Right lobe of liver (tissue), 6 donors: ENCODE data around the gene RAI1. TPM values are rescaled to one million over a fixed set of nuclear protein-coding genes. Genes with fewer than 3 reads are reported as not detected.

ENCODE experiments used
- ATAC-seq, 4 donors: fragments of 200-7000 bp; cut with Tn5 transposase; one replicate each; pipeline ENCODE4 v1.9.1; 2020; ENCODE audit warnings: mild to moderate bottlenecking in 4 of 4, moderate library complexity in 4 of 4
- DNase-seq, 3 donors: peaks; one replicate each; pipeline ENCODE4 v3.0.0-alpha.2; 2020
- H3K27ac ChIP-seq, 3 donors: fragments of 200-600 bp; one replicate each; pipeline ENCODE4 v1.8.0; 2022
- H3K27me3 ChIP-seq, 2 donors: fragments of 200-600 bp; one replicate each; pipeline ENCODE4 v1.8.0; 2022
- H3K36me3 ChIP-seq, 4 donors: fragments of 200-600 bp; sonication (generic) in 1 of 4; one replicate each; pipeline versions ENCODE4 v1.5.1 to v1.8.0; 2017 to 2022; ENCODE audit warnings: control low read depth in 1 of 4
- H3K4me1 ChIP-seq, 4 donors: fragments of 200-600 bp; sonication (generic) in 1 of 4; one replicate each; pipeline versions ENCODE4 v1.5.1 to v1.8.0; 2017 to 2022; ENCODE audit warnings: control low read depth in 1 of 4
- H3K4me3 ChIP-seq, 3 donors: fragments of 200-600 bp; one replicate each; pipeline ENCODE4 v1.8.0; 2022
- H3K9me3 ChIP-seq, 4 donors: fragments of 200-600 bp; sonication (generic) in 1 of 4; one replicate each; pipeline versions ENCODE4 v1.5.1 to v1.8.0; 2017 to 2022; ENCODE audit warnings: control low read depth in 1 of 4
- POLR2A ChIP-seq: fragments of 450-650 bp; IDR thresholded peaks from one replicate; pipeline ENCODE4 v1.6.1; 2017; ENCODE audit warnings: antibody characterized with exemption, mild to moderate bottlenecking
- WGBS: methylation state at CpG from one replicate; pipeline ENCODE4 v1.1.6; 2018; ENCODE audit warnings: low coverage, low lambda C conversion rate; ENCODE audit not compliant: insufficient coverage; ENCODE audit errors: missing lambda C conversion rate; 5-methylcytosine and 5-hydroxymethylcytosine counted together
- intact Hi-C, 2 donors: fragments of 100-400 bp; cut with DNase I; formaldehyde crosslinking; loops; one replicate each; pipeline versions ENCODE4 v1.11.2 to v1.14.1; 2022
- total RNA-seq, 6 experiments: library from RNA; depleted of rRNA in 2 of 6; stranded (reverse); fragments of >200 nt in 2 of 6; fragmentation: NEBNext Ultra II Directional in 3 of 6; extraction: Animal tissue kit (Norgen Biotek cat#: 25700) in 3 of 6; gene quantifications; one replicate each; pipeline versions ENCODE4 v1.1.0 to v1.2.4, GENCODE V29; 2016 to 2023
- TF ChIP-seq, protein P1 (sequence below), 4 donors: fragments of 200-600 bp in 3 of 4; fragments of 450-650 bp in 1 of 4; IDR thresholded peaks; one replicate each; pipeline versions ENCODE4 v1.5.1 to v1.8.0; 2016 to 2022; ENCODE audit warnings: antibody characterized with exemption in 4 of 4, mild to moderate bottlenecking in 2 of 4
- donor health status: DM: no; HTN: yes; CAD: no.
- donor health status: DM: no; HTN: no; CAD: no.
- donor health status: DM: no; HTN: no; CAD: no.
- donor health status: DM: no; HTN: yes; CAD: no.
- donor health status: DM: no; HTN: yes; CAD: no.

Gene RAI1
- total RNA-seq, 6 experiments from 2014 or later: 6.1 to 14.5 (median 8.4) TPM

DNA sequence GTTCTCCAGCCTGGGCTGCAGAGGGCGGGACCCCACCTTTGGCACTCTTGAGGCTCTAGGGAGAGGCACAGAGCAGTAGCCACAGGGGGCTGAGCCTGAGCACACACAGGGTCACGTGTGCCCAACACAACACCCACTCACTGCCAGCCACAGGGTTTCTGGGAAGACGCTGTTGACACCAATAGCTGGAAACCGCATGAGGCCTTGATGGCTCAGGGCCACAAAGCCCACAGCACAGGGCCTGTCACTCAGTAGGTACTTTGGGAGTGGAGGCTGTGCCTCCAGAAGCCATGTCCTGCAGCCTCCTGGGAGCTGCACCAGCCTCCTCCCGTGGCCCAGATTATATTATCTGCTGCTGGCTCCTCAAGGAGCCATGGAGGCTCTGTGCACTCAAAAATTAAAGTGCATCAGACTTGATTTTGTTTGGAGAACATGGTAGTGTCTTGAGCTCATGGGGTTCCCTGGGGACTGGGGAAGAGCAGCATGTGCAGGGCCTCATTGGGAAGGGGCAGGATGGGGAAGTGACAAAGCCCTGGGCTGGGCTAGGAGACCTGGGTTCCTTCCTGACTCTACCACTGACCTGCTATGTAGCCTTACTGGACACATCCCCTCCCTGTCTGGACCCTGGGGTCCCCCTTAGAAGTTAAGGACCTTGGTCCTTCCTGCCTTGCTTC, 168.0 kb downstream of the RAI1 start:
- peak; percentile 58 to 81 (median 74) for ATAC-seq
- TF ChIP-seq, protein P1, sequence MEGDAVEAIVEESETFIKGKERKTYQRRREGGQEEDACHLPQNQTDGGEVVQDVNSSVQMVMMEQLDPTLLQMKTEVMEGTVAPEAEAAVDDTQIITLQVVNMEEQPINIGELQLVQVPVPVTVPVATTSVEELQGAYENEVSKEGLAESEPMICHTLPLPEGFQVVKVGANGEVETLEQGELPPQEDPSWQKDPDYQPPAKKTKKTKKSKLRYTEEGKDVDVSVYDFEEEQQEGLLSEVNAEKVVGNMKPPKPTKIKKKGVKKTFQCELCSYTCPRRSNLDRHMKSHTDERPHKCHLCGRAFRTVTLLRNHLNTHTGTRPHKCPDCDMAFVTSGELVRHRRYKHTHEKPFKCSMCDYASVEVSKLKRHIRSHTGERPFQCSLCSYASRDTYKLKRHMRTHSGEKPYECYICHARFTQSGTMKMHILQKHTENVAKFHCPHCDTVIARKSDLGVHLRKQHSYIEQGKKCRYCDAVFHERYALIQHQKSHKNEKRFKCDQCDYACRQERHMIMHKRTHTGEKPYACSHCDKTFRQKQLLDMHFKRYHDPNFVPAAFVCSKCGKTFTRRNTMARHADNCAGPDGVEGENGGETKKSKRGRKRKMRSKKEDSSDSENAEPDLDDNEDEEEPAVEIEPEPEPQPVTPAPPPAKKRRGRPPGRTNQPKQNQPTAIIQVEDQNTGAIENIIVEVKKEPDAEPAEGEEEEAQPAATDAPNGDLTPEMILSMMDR (IDR thresholded peaks at IDR 0.05): no peak
- no peak for TF ChIP-seq POLR2A
- intact Hi-C loops: no loop called here
- Histone ChIP-seq H3K9me3 (no peaks in the 10 kb centered on the region), H3K4me3 (no peak overlapping the region), H3K27me3 (no peaks in the 10 kb centered on the region), H3K4me1 (peaks cover 0 to 17% (median 0%) of the 10 kb centered on the region in 4 donors), H3K27ac (peak overlapping the region in 2 of 3 donors; percentile 52 to 62), H3K36me3 (no peaks in the 10 kb centered on the region)
- 52% methylated on average over 2 of the region's 5 CpGs for WGBS
- DNase-seq: peak in 2 of 3 donors; percentile 80 to 82

DNA sequence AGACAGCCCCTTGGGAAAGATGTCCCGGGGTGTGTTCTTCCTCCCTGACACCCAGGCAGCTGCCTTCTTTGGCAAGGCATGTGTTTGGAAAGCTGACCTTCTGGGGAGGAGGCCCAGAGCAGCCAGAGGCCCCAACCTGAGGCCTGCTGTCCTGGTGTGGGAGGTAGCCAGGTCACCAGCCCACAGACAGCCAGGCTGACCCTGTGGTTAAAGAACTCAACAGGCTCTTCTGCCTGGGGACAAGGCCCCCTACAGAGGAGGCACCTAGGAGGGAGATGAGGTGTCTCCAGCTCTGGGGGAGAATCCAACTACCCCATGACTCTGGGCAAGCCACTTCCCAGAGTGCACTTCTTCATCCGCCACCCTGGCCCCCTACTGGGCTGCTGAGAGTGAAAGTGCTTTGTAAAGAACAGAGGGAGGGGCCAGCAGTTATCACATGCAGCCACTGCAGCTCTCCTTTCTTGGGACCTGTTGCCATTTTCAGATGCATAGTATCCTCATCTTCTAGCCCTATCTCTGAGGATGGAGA, 168.7 kb downstream of the RAI1 start:
- TF ChIP-seq, protein P1 (IDR thresholded peaks at IDR 0.05): peak in 3 of 4 donors; percentile 4 to 17 (median 15)
- no peak for TF ChIP-seq POLR2A
- Histone ChIP-seq H3K9me3 (no peaks in the 10 kb centered on the region), H3K27ac (peak overlapping the region in 2 of 3 donors; percentile 52 to 62), H3K4me3 (no peak overlapping the region), H3K36me3 (no peaks in the 10 kb centered on the region), H3K4me1 (peaks cover 0 to 17% (median 0%) of the 10 kb centered on the region in 4 donors), H3K27me3 (no peaks in the 10 kb centered on the region)
- DNase-seq (no peak), ATAC-seq (peak; percentile 26 to 59 (median 46))
- 100% methylated on average over 1 of the region's 2 CpGs for WGBS
- intact Hi-C loops: no loop called here

DNA sequence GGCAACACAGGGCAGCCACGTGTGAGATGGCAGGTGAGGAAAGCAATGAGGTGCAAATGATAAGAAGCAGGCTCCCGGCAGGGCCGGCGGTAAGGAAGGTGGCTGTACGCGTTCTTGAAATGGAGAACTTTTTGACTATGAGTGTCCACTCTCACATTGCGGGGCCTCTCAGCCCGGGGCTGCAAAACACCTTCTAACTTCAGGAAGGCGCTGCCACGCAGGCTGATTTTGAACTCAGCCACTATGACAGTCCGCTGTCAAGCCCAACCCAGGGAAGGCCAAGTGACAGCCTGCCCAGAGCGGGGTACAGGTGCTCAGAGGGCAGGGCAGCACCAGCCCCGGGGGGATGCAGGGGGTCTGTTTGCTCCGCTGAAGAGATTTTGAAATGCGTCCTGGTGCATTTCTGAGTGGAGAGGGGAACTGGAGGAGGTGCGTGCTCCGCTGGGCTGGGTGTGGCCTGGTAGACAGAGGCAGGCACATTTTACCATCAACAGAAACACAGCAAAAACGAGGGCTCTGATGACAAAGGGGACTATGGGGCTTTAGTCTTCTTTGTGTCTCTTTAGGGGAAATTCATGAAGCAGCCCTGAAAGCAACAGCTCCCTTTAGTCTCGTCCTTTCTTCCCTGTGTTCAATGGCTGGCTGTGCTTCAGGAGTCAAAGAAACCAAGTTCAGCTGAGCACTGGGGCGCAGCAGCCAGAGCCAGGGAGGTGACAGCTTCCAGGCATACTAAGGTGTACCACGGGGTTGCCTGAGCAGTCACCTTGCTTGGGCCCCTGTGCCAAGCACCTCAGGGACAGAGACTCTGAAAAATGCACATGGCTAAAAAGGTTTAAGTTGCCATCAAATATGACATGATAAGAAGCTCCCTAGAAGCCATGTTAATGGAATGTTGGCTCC, 170.1 kb downstream of the RAI1 start:
- no peaks in the 10 kb centered on the region for H3K27me3 ChIP-seq
- ATAC-seq (no peak), DNase-seq (no peak)
- TF ChIP-seq, protein P1 (IDR thresholded peaks at IDR 0.05): no peak
- TF ChIP-seq POLR2A: no peak
- no peak overlapping the region for H3K27ac ChIP-seq
- WGBS: 90% methylated on average over 8 of the region's 21 CpGs
- H3K36me3 ChIP-seq: no peaks in the 10 kb centered on the region
- intact Hi-C loops: no loop called here
- no peak overlapping the region for H3K4me3 ChIP-seq
- no peaks in the 10 kb centered on the region for H3K9me3 ChIP-seq
- H3K4me1 ChIP-seq: peaks cover 0 to 17% (median 0%) of the 10 kb centered on the region in 4 donors

DNA sequence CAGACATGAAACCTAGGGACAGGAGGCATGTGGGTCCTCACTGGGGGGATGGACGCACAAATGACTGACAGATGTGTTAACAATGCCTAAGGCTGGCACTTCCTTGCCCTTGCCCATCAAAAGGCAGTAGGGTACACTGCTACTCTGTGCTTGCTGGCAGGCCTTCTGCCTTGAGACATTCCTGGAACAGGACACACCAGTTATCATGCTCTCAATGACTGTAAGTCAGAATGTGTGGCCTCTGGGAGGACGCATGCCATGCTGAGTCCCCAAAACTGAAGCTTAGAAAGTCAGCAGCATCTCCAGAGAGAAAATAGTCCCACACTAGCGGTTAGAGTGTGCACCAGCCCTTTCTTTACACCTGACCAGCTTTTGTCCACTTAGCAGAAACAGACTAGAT, 171.7 kb downstream of the RAI1 start:
- no peaks in the 10 kb centered on the region for H3K36me3 ChIP-seq
- no peaks in the 10 kb centered on the region for H3K27me3 ChIP-seq
- DNase-seq: no peak
- ATAC-seq: no peak
- H3K9me3 ChIP-seq: no peaks in the 10 kb centered on the region
- intact Hi-C loops: no loop called here
- H3K4me3 ChIP-seq: no peak overlapping the region
- TF ChIP-seq, protein P1 (IDR thresholded peaks at IDR 0.05): no peak
- no peak for TF ChIP-seq POLR2A
- WGBS: 93% methylated on average over 3 of the region's 3 CpGs
- H3K27ac ChIP-seq: no peak overlapping the region
- peaks cover 0 to 17% (median 0%) of the 10 kb centered on the region in 4 donors for H3K4me1 ChIP-seq
